MCF 10A (cell line): Measurements from ENCODE around the gene CDC25C. TPM values are rescaled to one million over a fixed set of nuclear protein-coding genes. Genes with fewer than 3 reads are reported as not detected.

ENCODE experiments used
- BruUV-seq: library from RNA; stranded (reverse); fragments of 400-500 nt; replicated peaks from 2 replicates; lab custom pipeline; 2021; lab: Mats Ljungman, UMichigan
- CTCF ChIA-PET: fragments of 300-600 bp; sonication (Branson Sonifier 250); formaldehyde crosslinking; extraction: SDS; loops from one replicate; lab custom pipeline; 2021; ENCODE audit warnings: antibody characterized with exemption, inconsistent platforms; lab: Yijun Ruan, JAX
- POLR2A ChIA-PET: fragments of 300-600, 350-650 bp; sonication (Branson Sonifier 250); formaldehyde crosslinking; extraction: SDS; loops from one replicate; lab custom pipeline; 2020; ENCODE audit warnings: antibody characterized with exemption, inconsistent platforms; lab: Yijun Ruan, JAX
- DNase-seq: peaks from one replicate; pipeline ENCODE4 v3.0.0-alpha.2; 2018; ENCODE audit not compliant: unreplicated experiment
- H3K27ac Mint-ChIP-seq: one replicate; pipeline ENCODE4 v1.8.0; 2022; ENCODE audit warnings: mild to moderate bottlenecking, low read depth, mixed read lengths; ENCODE audit not compliant: unreplicated experiment
- H3K27me3 Mint-ChIP-seq: one replicate; pipeline ENCODE4 v1.8.0; 2022; ENCODE audit warnings: mixed read lengths; ENCODE audit not compliant: insufficient read depth, unreplicated experiment
- H3K36me3 Mint-ChIP-seq: one replicate; pipeline ENCODE4 v1.8.0; 2022; ENCODE audit warnings: mild to moderate bottlenecking, moderate library complexity, mixed read lengths; ENCODE audit not compliant: insufficient read depth, unreplicated experiment
- H3K4me1 Mint-ChIP-seq: one replicate; pipeline ENCODE4 v1.8.0; 2022; ENCODE audit warnings: mixed read lengths; ENCODE audit not compliant: insufficient read depth, unreplicated experiment
- H3K4me3 Mint-ChIP-seq: one replicate; pipeline ENCODE4 v1.8.0; 2022; ENCODE audit warnings: mild to moderate bottlenecking, moderate library complexity, mixed read lengths; ENCODE audit not compliant: unreplicated experiment
- H3K9me3 Mint-ChIP-seq: one replicate; pipeline ENCODE4 v1.8.0; 2022; ENCODE audit warnings: mixed read lengths; ENCODE audit not compliant: unreplicated experiment
- intact Hi-C: fragments of 100-400 bp; cut with micrococcal nuclease; formaldehyde crosslinking; loops from 2 replicates; pipeline ENCODE4 v1.14.1; 2022
- total RNA-seq: library from RNA; stranded (reverse); gene quantifications from 2 replicates; pipeline ENCODE4 v1.2.3, GENCODE V29; 2022
- TF ChIP-seq, protein P1 (sequence below): fragments of 200-600 bp; IDR thresholded peaks from one replicate; pipeline ENCODE4 v1.8.0; 2022; ENCODE audit warnings: antibody characterized with exemption, mild to moderate bottlenecking; ENCODE audit not compliant: unreplicated experiment

Gene CDC25C
- total RNA-seq, 1 experiment from 2014 or later: 12.2 TPM

DNA sequence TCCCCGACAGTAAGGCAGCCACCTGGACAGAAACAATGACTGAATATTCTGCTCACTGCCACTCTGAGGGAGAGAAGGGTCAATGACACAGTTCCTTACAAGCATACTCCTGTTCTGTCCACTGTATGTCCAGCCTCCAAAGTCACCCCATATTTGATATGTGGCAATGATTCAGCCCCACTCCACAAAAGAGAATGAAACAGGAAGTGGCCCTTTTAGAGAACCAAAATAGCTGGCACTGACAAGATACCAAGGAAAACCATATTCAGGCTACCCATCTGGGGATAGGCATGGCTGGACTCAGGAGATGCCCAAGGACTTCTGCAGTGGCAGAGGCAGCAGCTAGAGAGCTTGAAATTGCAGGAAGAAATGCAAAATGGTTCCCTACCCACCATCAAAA, 44.4 kb downstream of the CDC25C start:
- CTCF ChIA-PET: interaction anchor here (0.6 to 0.9 kb wide), 5 partner anchors 24 to 244 kb away, joined by 3 to 4 read pairs (median 3); no protein-coding TSS in a partner anchor
- no peaks in the 10 kb centered on the region for H3K27me3 Mint-ChIP-seq
- DNase-seq: no peak
- no peak overlapping the region for H3K27ac Mint-ChIP-seq
- no peak overlapping the region for H3K4me3 Mint-ChIP-seq
- POLR2A ChIA-PET: interaction anchor here (1.1 kb wide), 1 partner anchor 9 kb away, joined by 3 read pairs; no protein-coding TSS in a partner anchor
- intact Hi-C loops: no loop called here
- BruUV-seq: no TSS peak
- no peaks in the 10 kb centered on the region for H3K36me3 Mint-ChIP-seq
- no peaks in the 10 kb centered on the region for H3K9me3 Mint-ChIP-seq
- no peaks in the 10 kb centered on the region for H3K4me1 Mint-ChIP-seq
- TF ChIP-seq, protein P1, sequence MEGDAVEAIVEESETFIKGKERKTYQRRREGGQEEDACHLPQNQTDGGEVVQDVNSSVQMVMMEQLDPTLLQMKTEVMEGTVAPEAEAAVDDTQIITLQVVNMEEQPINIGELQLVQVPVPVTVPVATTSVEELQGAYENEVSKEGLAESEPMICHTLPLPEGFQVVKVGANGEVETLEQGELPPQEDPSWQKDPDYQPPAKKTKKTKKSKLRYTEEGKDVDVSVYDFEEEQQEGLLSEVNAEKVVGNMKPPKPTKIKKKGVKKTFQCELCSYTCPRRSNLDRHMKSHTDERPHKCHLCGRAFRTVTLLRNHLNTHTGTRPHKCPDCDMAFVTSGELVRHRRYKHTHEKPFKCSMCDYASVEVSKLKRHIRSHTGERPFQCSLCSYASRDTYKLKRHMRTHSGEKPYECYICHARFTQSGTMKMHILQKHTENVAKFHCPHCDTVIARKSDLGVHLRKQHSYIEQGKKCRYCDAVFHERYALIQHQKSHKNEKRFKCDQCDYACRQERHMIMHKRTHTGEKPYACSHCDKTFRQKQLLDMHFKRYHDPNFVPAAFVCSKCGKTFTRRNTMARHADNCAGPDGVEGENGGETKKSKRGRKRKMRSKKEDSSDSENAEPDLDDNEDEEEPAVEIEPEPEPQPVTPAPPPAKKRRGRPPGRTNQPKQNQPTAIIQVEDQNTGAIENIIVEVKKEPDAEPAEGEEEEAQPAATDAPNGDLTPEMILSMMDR: no peak

DNA sequence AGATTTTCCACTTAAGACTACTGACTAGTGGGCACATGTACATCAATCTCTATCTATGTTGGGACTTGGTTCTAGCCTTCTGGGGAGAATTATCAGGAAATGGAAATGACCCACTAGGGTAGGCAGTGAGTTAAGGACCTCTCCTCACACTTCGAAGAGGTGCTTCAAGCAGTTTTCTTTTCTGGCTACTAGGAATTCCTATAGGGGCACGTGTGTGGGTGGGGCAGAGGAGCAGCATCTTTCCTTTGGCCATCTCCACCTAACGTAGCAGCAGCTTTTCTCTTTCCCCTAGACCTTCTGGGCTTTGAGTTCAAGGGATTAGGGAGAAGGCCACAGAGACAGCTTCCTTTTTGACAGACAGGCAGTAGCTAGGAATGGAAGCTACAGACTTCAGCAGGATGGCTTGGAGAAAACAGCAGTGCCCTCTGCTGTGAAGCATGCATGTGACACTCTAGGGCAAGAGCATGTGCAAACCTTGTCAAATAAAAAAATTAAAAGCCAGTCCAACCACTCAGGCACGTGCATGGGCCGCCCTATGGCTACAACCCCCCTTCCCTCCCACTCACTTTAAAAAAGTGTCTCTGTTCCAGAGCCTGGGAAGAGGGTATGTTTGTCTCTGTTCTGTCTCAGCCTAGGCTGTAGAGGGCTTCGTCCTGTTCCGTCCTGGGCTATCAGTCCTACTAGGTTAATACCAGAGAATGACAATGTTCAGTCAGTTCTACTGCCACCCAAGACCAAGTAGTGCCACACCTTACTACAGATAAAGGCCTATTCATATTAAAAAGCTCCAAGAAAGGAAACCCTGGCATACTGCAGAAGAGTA, 48.5 kb downstream of the CDC25C start:
- Mint-ChIP-seq H3K4me1 (no peaks in the 10 kb centered on the region), H3K27ac (no peak overlapping the region), H3K36me3 (no peaks in the 10 kb centered on the region), H3K4me3 (no peak overlapping the region), H3K27me3 (no peaks in the 10 kb centered on the region), H3K9me3 (no peaks in the 10 kb centered on the region)
- no TSS peak for BruUV-seq
- intact Hi-C loops: loop anchor here (1.0 kb wide), 2 partner anchors 61 to 103 kb away; no protein-coding TSS in a partner anchor
- TF ChIP-seq, protein P1: peak; percentile 56
- ChIA-PET POLR2A (interaction anchor here (1.7 kb wide), 1 partner anchor 52 kb away, joined by 3 read pairs; no protein-coding TSS in a partner anchor), CTCF (interaction anchor here (0.6 to 6.3 kb wide), 20 partner anchors 8 to 1946 kb away, joined by 3 to 72 read pairs (median 4); partner anchors contain the start of gene GFRA3)
- DNase-seq: peak; percentile 57

DNA sequence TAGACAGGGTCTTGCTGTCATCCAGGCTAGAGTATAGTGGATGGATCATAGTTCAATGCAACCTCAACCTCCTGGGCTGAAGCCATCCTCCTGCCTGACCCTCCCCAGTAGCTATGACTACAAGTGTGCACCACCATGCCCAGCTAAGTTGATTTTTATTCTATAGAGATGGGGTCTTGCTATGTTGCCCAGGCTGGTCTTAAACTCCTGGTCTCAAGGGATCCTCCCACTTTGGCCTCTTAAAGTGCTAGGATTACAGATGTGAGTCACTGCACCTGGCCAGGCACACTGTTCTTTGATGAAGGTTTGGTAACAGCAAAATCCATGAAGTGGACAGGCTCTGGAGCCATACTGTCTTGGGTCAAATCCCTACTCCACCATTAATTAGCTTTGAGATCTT, 50.7 kb downstream of the CDC25C start:
- no peak for DNase-seq
- Mint-ChIP-seq H3K4me1 (no peaks in the 10 kb centered on the region), H3K27ac (no peak overlapping the region), H3K4me3 (no peak overlapping the region), H3K9me3 (no peaks in the 10 kb centered on the region), H3K27me3 (no peaks in the 10 kb centered on the region), H3K36me3 (no peaks in the 10 kb centered on the region)
- ChIA-PET POLR2A (interaction anchor here (1.6 kb wide), 1 partner anchor 38 kb away, joined by 4 read pairs; no protein-coding TSS in a partner anchor), CTCF (interaction anchor here (0.5 to 6.3 kb wide), 9 partner anchors 9 to 940 kb away, joined by 3 to 72 read pairs (median 3); partner anchors contain the start of genes BRD8 and KIF20A)
- intact Hi-C loops: no loop called here
- BruUV-seq: no TSS peak
- TF ChIP-seq, protein P1: no peak

DNA sequence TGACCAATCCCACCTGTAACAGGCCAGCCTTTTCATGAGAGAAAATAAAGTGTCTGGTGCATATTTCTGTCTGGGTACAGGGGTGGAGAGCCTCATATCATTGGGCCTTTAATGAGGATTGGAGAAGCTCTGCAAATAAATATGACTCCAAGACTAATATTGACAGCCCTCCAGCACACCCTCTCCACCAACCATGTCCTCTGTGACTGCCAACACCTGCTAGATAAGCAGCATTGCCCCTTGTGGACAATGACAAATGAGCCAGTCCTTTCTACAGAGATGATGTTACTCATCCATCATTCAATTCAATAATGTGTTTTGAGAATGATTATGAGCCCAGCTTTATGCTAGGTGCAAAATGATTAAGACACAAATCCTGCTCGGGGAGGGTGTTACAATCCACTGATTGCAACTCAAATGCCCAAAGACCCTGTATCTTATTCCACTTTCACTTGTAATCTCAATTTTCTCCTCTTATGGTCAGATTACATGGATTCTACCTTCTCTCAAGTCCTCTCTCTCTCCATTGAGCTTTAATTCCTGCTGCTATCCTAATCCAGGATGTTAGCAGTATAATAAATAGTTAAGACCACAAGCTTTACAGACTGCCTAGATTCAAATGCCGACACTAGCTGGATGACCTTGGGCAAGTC, 55.1 kb downstream of the CDC25C start:
- Mint-ChIP-seq H3K9me3 (no peaks in the 10 kb centered on the region), H3K27me3 (no peaks in the 10 kb centered on the region), H3K36me3 (no peaks in the 10 kb centered on the region), H3K4me1 (no peaks in the 10 kb centered on the region), H3K4me3 (no peak overlapping the region), H3K27ac (no peak overlapping the region)
- DNase-seq: peak; percentile 11
- intact Hi-C loops: no loop called here
- CTCF ChIA-PET: interaction anchor here (1.2 to 1.3 kb wide), 2 partner anchors 13 to 53 kb away, joined by 3 to 5 read pairs; no protein-coding TSS in a partner anchor
- POLR2A ChIA-PET: no interaction called here
- TF ChIP-seq, protein P1: no peak
- BruUV-seq: no TSS peak
